Endothelial cell of umbilical vein (primary cell): ENCODE measurements around the gene SAFB.

Experiments used
- EZH2 ChIP-seq: IDR thresholded peaks from 2 replicates; pipeline ENCODE4 v1.6.1; 2012; ENCODE audit warnings: borderline replicate concordance, low read depth, mild to moderate bottlenecking, moderate library complexity, low read length, inconsistent platforms; ENCODE audit not compliant: severe bottlenecking
- FOS ChIP-seq: IDR thresholded peaks from 2 replicates; pipeline ENCODE4 v1.6.1; 2011; ENCODE audit warnings: mild to moderate bottlenecking, low read length, moderate library complexity, borderline replicate concordance; ENCODE audit not compliant: insufficient read depth
- JUN ChIP-seq: IDR thresholded peaks from 2 replicates; pipeline ENCODE4 v1.6.1; 2011; ENCODE audit warnings: borderline replicate concordance, low read depth; ENCODE audit not compliant: insufficient read length, insufficient read depth
- POLR2A ChIP-seq: IDR thresholded peaks from 2 replicates; pipeline ENCODE4 v1.6.1; 2012; ENCODE audit warnings: low read depth, mild to moderate bottlenecking, control low read depth, low read length
- POLR2AphosphoS5 ChIP-seq: IDR thresholded peaks from 2 replicates; pipeline ENCODE4 v1.6.1; 2012; ENCODE audit warnings: low read depth, mild to moderate bottlenecking, control low read depth, low read length, moderate library complexity; ENCODE audit not compliant: insufficient read depth
- TF ChIP-seq, protein P1 (sequence below), 2 donors: IDR thresholded peaks; 1 replicate in 1 of 2; 2 replicates in 1 of 2; pipeline ENCODE4 v1.5.1; 2011; ENCODE audit warnings: low read length in 2 of 2, mild to moderate bottlenecking in 2 of 2, moderate library complexity in 2 of 2, control low read depth in 1 of 2, inconsistent platforms in 1 of 2, low read depth in 1 of 2; ENCODE audit not compliant: insufficient read depth in 1 of 2; ENCODE audit errors: extremely low read depth in 1 of 2

DNA sequence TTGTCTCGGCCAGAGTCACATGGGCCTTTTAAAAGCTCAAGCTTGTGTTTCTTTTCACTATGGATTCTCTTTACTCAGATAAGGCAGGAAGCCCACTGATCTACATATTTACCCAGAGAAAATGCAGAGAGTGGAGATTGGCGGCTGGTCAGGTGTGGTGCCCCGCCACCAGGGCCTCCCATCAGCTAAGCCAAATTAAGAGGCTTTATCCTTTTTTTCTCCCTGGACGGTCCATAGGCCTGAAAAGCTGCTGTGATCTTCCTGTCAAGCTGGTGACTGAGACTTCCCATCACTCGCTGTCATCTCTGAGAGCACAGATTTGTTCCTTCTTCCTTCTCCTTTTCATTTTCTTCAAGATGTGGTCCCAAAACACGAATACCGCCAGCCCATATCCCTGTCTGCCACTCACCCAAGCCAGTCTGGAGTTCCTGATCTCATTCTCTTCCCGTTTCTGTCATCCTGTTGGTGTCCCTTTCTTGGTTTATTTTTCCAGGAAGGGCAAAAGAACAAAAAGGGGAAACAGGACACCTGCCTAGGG lies 1.9 kb downstream of the SAFB start:
- TF ChIP-seq POLR2AphosphoS5 (no peak), FOS (no peak), JUN (no peak), EZH2 (no peak), POLR2A (no peak)
- TF ChIP-seq, protein P1, sequence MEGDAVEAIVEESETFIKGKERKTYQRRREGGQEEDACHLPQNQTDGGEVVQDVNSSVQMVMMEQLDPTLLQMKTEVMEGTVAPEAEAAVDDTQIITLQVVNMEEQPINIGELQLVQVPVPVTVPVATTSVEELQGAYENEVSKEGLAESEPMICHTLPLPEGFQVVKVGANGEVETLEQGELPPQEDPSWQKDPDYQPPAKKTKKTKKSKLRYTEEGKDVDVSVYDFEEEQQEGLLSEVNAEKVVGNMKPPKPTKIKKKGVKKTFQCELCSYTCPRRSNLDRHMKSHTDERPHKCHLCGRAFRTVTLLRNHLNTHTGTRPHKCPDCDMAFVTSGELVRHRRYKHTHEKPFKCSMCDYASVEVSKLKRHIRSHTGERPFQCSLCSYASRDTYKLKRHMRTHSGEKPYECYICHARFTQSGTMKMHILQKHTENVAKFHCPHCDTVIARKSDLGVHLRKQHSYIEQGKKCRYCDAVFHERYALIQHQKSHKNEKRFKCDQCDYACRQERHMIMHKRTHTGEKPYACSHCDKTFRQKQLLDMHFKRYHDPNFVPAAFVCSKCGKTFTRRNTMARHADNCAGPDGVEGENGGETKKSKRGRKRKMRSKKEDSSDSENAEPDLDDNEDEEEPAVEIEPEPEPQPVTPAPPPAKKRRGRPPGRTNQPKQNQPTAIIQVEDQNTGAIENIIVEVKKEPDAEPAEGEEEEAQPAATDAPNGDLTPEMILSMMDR (IDR thresholded peaks at IDR 0.05; ENCODE audit: extremely low read depth in 1 of 2, insufficient read depth in 1 of 2, low read depth in 1 of 2, low read length in 2 of 2) = no peak
